Fibroblast of peridontal ligament (primary cell): Measurements from ENCODE around the gene TAF12.

Source experiments
- DNase-seq: peaks from one replicate; pipeline ENCODE4 v3.0.0-alpha.2; 2010; ENCODE audit errors: extremely low read depth

The TAF12 gene

GRCh38 chr1:28581531-28582247 is 61.2 kb downstream of the TAF12 start:
- peak; percentile 95 for DNase-seq

- DNase-seq = peak; percentile 47
Measured at GRCh38 chr1:28580722-28581530, 61.9 kb downstream of the TAF12 start.

- DNase-seq = no peak
Measured at GRCh38 chr1:28579401-28579800, 63.5 kb downstream of the TAF12 start.

GRCh38 chr1:28578696-28579218 is 64.1 kb downstream of the TAF12 start:
- no peak for DNase-seq

- DNase-seq = no peak
Measured at GRCh38 chr1:28577738-28578536, 64.9 kb downstream of the TAF12 start.

- DNase-seq = no peak
Measured at GRCh38 chr1:28577052-28577678, 65.7 kb downstream of the TAF12 start.

GRCh38 chr1:28573564-28573963 is 69.3 kb downstream of the TAF12 start:
- DNase-seq = no peak

GRCh38 chr1:28572891-28573290 is 70.0 kb downstream of the TAF12 start:
- peak; percentile 27 for DNase-seq

- no peak for DNase-seq
Measured at GRCh38 chr1:28571911-28572310, 71.0 kb downstream of the TAF12 start.

GRCh38 chr1:28566931-28567330 is 75.9 kb downstream of the TAF12 start:
- DNase-seq = no peak

- no peak for DNase-seq
Measured at GRCh38 chr1:28565726-28566125, 77.1 kb downstream of the TAF12 start.

GRCh38 chr1:28565040-28565439 is 77.8 kb downstream of the TAF12 start:
- DNase-seq = no peak

GRCh38 chr1:28564310-28564709 is 78.6 kb downstream of the TAF12 start:
- DNase-seq = no peak

- DNase-seq = no peak
Measured at GRCh38 chr1:28560886-28561285, 82.0 kb downstream of the TAF12 start.
